Measurements from ENCODE around the gene PHF13.

GRCh38 chr1:6600410-6601048 is 13.0 kb upstream of the PHF13 start:
- TF ChIP-seq, protein P1, sequence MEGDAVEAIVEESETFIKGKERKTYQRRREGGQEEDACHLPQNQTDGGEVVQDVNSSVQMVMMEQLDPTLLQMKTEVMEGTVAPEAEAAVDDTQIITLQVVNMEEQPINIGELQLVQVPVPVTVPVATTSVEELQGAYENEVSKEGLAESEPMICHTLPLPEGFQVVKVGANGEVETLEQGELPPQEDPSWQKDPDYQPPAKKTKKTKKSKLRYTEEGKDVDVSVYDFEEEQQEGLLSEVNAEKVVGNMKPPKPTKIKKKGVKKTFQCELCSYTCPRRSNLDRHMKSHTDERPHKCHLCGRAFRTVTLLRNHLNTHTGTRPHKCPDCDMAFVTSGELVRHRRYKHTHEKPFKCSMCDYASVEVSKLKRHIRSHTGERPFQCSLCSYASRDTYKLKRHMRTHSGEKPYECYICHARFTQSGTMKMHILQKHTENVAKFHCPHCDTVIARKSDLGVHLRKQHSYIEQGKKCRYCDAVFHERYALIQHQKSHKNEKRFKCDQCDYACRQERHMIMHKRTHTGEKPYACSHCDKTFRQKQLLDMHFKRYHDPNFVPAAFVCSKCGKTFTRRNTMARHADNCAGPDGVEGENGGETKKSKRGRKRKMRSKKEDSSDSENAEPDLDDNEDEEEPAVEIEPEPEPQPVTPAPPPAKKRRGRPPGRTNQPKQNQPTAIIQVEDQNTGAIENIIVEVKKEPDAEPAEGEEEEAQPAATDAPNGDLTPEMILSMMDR (IDR thresholded peaks at IDR 0.05; ENCODE audit: low read length) = no peak
- no peak for TF ChIP-seq EZH2phosphoT487 (IDR thresholded peaks at IDR 0.05; ENCODE audit: low read length)
